Measurements from ENCODE around the gene TBC1D7.

GRCh38 chr6:13263669-13264068 lies 64.7 kb downstream of the TBC1D7 start:
- TF ChIP-seq CTCF (conservative IDR thresholded peaks at IDR 0.05 in 1 of 2, IDR thresholded peaks at IDR 0.05 in 1 of 2; ENCODE audit: extremely low read depth in 1 of 2, insufficient read depth in 1 of 2, low read depth in 1 of 2, low read length in 2 of 2) (no peak), EZH2 (IDR thresholded peaks at IDR 0.05; ENCODE audit: borderline replicate concordance, low read length) (no peak)
